ENCODE data around the gene DLG5.

Gene DLG5

DNA sequence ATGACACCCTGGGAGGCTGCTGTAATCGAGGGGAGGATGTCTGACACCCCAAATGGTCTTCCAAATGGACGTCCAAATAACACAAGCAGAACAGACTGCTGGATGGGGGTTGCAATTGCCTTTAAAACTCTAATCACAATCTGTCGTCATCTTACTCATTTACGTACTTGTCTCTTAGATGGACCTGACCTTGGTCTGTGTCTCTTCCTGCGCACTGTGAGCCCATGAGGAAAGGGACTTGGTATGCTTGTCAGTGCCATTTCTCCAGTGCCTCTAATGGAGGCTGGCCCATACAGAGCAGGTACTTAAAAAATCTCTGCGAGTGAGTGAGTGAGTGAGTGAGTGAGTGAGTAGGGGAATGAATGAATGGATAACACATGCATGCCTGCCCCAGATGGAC, 93.3 kb downstream of the DLG5 start:
- ChIA-PET CTCF (interaction anchor here (0.6 kb wide), 1 partner anchor 86 kb away, joined by 4 read pairs; no protein-coding TSS in a partner anchor), POLR2A (no interaction called here)
- peaks cover 7 to 85% of the 10 kb centered on the region in 2 experiments for H3K36me3 ChIP-seq (ENCODE audit: control insufficient read depth in 2 of 2, insufficient read depth in 1 of 2, low read length in 2 of 2)
- peaks cover 5% of the 10 kb centered on the region; the same call in 1 of the 2 replicates for H3K4me1 ChIP-seq (ENCODE audit: control insufficient read depth, insufficient read depth, low read length)
- H3K4me3 ChIP-seq (ENCODE audit: low read depth, low read length): no peak overlapping the region
- no peaks in the 10 kb centered on the region for H3K9me3 ChIP-seq (ENCODE audit: control insufficient read depth, insufficient read depth, low read depth, low read length)
- H3K27ac ChIP-seq (ENCODE audit: extremely low read depth, low read depth, low read length): no peak overlapping the region
- TF ChIP-seq ZNF488 (tag by site-specific recombination; IDR thresholded peaks at IDR 0.05) (no peak), ZNF629 (tag by site-specific recombination; IDR thresholded peaks at IDR 0.05) (no peak), ZNF169 (tag by site-specific recombination; IDR thresholded peaks at IDR 0.05) (no peak), KLF7 (tag by site-specific recombination; IDR thresholded peaks at IDR 0.05; ENCODE audit: borderline replicate concordance) (no peak), SALL2 (tag by site-specific recombination; IDR thresholded peaks at IDR 0.05; ENCODE audit: borderline replicate concordance) (no peak)

DNA sequence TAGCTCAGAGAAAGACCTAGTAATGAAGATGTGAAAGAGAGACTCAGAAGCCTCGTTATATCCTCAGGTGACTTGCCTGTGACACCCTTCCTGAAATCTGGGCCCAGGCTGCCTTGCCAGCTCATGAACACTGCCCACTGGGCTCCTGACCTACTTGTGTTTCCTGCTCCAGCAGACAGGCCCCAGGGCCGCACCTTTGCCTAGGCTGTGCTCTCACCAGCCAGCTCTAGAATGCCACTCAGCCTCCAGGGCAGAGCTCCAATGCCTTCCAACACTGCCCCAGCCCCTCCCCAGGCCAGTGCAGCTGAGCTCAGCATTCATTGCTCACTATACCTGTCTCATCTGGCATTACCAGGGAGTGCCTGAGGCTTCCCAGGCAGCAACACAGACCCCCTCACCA, 94.3 kb downstream of the DLG5 start:
- ChIA-PET CTCF (interaction anchor here (0.6 kb wide), 1 partner anchor 15 kb away, joined by 4 read pairs; no protein-coding TSS in a partner anchor), POLR2A (no interaction called here)
- Histone ChIP-seq H3K27ac (ENCODE audit: extremely low read depth, low read depth, low read length) (no peak overlapping the region), H3K9me3 (ENCODE audit: control insufficient read depth, insufficient read depth, low read depth, low read length) (no peaks in the 10 kb centered on the region), H3K4me3 (ENCODE audit: low read depth, low read length) (no peak overlapping the region), H3K4me1 (ENCODE audit: control insufficient read depth, insufficient read depth, low read length) (no peaks in the 10 kb centered on the region; the same call in 1 of the 2 replicates), H3K36me3 (ENCODE audit: control insufficient read depth in 2 of 2, insufficient read depth in 1 of 2, low read length in 2 of 2) (peaks cover 9 to 80% of the 10 kb centered on the region in 2 experiments)
- TF ChIP-seq SP3 (tag by site-specific recombination; IDR thresholded peaks at IDR 0.05) (no peak), GLIS2 (tag by site-specific recombination; IDR thresholded peaks at IDR 0.05) (no peak), ZNF530 (tag by site-specific recombination; IDR thresholded peaks at IDR 0.05; ENCODE audit: low read depth) (no peak), ZNF514 (tag by site-specific recombination; IDR thresholded peaks at IDR 0.05) (no peak), ZNF664 (tag by site-specific recombination; IDR thresholded peaks at IDR 0.05) (no peak)
- TF ChIP-seq, protein P1, sequence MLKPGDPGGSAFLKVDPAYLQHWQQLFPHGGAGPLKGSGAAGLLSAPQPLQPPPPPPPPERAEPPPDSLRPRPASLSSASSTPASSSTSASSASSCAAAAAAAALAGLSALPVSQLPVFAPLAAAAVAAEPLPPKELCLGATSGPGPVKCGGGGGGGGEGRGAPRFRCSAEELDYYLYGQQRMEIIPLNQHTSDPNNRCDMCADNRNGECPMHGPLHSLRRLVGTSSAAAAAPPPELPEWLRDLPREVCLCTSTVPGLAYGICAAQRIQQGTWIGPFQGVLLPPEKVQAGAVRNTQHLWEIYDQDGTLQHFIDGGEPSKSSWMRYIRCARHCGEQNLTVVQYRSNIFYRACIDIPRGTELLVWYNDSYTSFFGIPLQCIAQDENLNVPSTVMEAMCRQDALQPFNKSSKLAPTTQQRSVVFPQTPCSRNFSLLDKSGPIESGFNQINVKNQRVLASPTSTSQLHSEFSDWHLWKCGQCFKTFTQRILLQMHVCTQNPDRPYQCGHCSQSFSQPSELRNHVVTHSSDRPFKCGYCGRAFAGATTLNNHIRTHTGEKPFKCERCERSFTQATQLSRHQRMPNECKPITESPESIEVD (tag by site-specific recombination; IDR thresholded peaks at IDR 0.05): no peak

GRCh38 chr10:77829356-77829755, 97.2 kb downstream of the DLG5 start:
- no peak for TF ChIP-seq ZNF785 (tag by site-specific recombination; IDR thresholded peaks at IDR 0.05)
- no peak for TF ChIP-seq RBAK (tag by site-specific recombination; IDR thresholded peaks at IDR 0.05)
- TF ChIP-seq ZNF391 (tag by site-specific recombination; IDR thresholded peaks at IDR 0.05; ENCODE audit: borderline replicate concordance, low read depth): no peak
- TF ChIP-seq ZBTB20 (tag by site-specific recombination; IDR thresholded peaks at IDR 0.05): no peak
- TF ChIP-seq ZBTB11 (tag by site-specific recombination; conservative IDR thresholded peaks at IDR 0.05; ENCODE audit: low read depth): no peak
- TF ChIP-seq ZNF354C (tag by site-specific recombination; IDR thresholded peaks at IDR 0.05; ENCODE audit: borderline replicate concordance, low read depth): no peak
- no peak for TF ChIP-seq BCL11A (tag by site-specific recombination; IDR thresholded peaks at IDR 0.05; ENCODE audit: low read depth)
- TF ChIP-seq EGR2 (tag by site-specific recombination; IDR thresholded peaks at IDR 0.05; ENCODE audit: low read depth): peak; percentile 80
- TF ChIP-seq ZFHX2 (tag by site-specific recombination; conservative IDR thresholded peaks at IDR 0.05): peak; percentile 64
- no peak for TF ChIP-seq ZNF768 (tag by site-specific recombination; IDR thresholded peaks at IDR 0.05)
- Histone ChIP-seq H3K9me3 (ENCODE audit: control insufficient read depth, insufficient read depth, low read depth, low read length) (no peaks in the 10 kb centered on the region), H3K27ac (ENCODE audit: extremely low read depth, low read depth, low read length) (no peak overlapping the region), H3K36me3 (ENCODE audit: control insufficient read depth in 2 of 2, insufficient read depth in 1 of 2, low read length in 2 of 2) (peaks cover 16 to 76% of the 10 kb centered on the region in 2 experiments), H3K4me3 (ENCODE audit: low read depth, low read length) (no peak overlapping the region), H3K4me1 (ENCODE audit: control insufficient read depth, insufficient read depth, low read length) (no peaks in the 10 kb centered on the region)
- POLR2A ChIA-PET: no interaction called here
- CTCF ChIA-PET: no interaction called here

Data from HEK293 (cell line).